Activated CD4-positive, alpha-beta T cell treated with anti-CD3 and anti-CD28 coated beads for 36 hours (primary cell): ENCODE measurements around the gene ATP8B1. TPM values are rescaled to one million over a fixed set of nuclear protein-coding genes. Genes with fewer than 3 reads are reported as not detected.

Experiments
- ATAC-seq: fragments of 200-7000 bp; cut with Tn5 transposase; one replicate; pipeline ENCODE4 v1.10.0; 2021; ENCODE audit warnings: mild to moderate bottlenecking, moderate library complexity
- CTCF ChIA-PET: fragments of 350-600 bp; sonication (Branson Sonifier 250); formaldehyde crosslinking; loops from one replicate; lab custom pipeline; 2021; ENCODE audit warnings: antibody characterized with exemption; lab: Charles Lee
- POLR2A ChIA-PET: fragments of 350-600 bp; sonication (Branson Sonifier 250); formaldehyde crosslinking; loops from one replicate; lab custom pipeline; 2021; ENCODE audit warnings: antibody characterized with exemption, inconsistent platforms; lab: Charles Lee
- DNase-seq: peaks from one replicate; pipeline ENCODE4 v3.0.0-alpha.2; 2020
- H3K27ac Mint-ChIP-seq: one replicate; pipeline ENCODE4 v1.8.0; 2021; ENCODE audit warnings: mixed read lengths
- H3K27me3 Mint-ChIP-seq: one replicate; pipeline ENCODE4 v1.8.0; 2021; ENCODE audit warnings: mixed read lengths
- H3K36me3 Mint-ChIP-seq: one replicate; pipeline ENCODE4 v1.8.0; 2021; ENCODE audit warnings: low read depth, mixed read lengths
- H3K4me1 Mint-ChIP-seq: one replicate; pipeline ENCODE4 v1.8.0; 2021; ENCODE audit warnings: mixed read lengths
- H3K4me3 Mint-ChIP-seq: one replicate; pipeline ENCODE4 v1.8.0; 2021; ENCODE audit warnings: mild to moderate bottlenecking, moderate library complexity, mixed read lengths
- H3K9me3 Mint-ChIP-seq: one replicate; pipeline ENCODE4 v1.8.0; 2021; ENCODE audit warnings: low read depth, mixed read lengths
- intact Hi-C, 2 experiments: fragments of 100-400 bp; cut with DNase I in 1 of 2; cut with micrococcal nuclease in 1 of 2; formaldehyde crosslinking; loops; one replicate each; pipeline versions ENCODE4 v1.14.2 to v1.15.1; 2022 to 2024; cut with DNase I, micrococcal nuclease
- total RNA-seq, 2 experiments: library from RNA; stranded (reverse); gene quantifications; one replicate each; pipeline ENCODE4 v1.2.3, GENCODE V29; 2021

ATP8B1 gene
- total RNA-seq, 2 experiments from 2014 or later, result not detected

DNA sequence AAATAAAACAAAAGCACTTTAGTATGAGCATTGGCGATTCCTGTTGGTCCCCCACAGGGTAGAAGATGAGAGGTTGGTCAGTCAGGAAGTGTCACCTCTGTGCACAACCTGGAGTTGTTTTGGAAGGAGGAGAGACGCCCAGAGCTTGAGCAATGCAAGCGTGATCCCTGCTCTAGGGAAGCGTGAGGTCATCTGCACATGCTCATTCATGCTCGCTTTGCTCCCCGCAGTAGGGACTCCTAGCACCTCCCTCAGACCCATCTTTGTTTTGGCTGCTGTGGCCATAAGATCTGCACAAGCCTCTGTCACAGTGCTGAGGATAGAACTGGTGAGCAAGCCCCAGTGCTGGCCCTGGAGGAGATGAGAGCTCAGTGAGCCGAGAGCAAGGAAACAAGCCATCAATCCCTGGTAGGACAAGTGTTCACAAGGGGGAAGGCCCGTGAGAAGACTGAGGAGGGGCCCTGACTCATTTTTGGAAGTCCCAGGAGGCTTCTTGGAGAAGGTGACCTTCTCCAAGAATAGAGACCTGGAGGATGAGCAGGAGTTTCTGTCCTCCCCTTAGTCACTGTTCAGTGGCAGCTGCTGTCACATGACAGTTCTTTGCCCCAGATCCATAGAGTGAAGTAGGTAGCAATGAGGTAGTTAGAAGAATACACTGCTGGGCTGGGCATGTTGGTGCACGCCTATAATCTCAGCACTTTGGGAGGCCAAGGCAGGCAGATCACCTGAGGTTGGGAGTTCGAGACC, 13.3 kb upstream of the ATP8B1 start:
- ChIA-PET CTCF (no interaction called here), POLR2A (no interaction called here)
- H3K4me1 Mint-ChIP-seq, result no peaks in the 10 kb centered on the region
- no peak for ATAC-seq
- no peak overlapping the region for H3K4me3 Mint-ChIP-seq
- peaks cover 20% of the 10 kb centered on the region for H3K27me3 Mint-ChIP-seq
- peaks cover 8% of the 10 kb centered on the region for H3K36me3 Mint-ChIP-seq
- DNase-seq, result no peak
- H3K27ac Mint-ChIP-seq, result no peak overlapping the region
- peaks cover 8% of the 10 kb centered on the region for H3K9me3 Mint-ChIP-seq
- intact Hi-C loops, result no loop called here

DNA sequence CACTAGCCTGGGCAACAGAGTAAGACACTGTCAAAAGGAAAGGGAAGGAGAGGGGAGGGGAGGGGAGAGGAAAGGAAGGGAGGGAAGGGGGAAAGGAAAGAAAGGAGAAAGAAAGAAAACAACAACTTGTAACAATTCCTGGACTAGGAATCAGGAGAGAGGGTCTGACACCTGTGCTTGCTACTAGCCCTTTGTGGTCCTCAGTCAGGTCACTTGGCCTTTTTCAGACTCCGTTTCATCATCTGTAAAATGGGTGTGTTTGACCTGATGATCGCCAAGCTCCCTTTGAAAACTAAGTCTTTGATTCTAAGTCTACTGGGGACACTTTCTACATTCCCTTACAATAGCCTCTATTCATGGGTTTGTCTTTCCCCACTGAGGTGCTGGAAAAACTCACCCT, 11.4 kb upstream of the ATP8B1 start:
- ChIA-PET CTCF (interaction anchor here (0.7 kb wide), 1 partner anchor 501 kb away, joined by 3 read pairs; no protein-coding TSS in a partner anchor), POLR2A (no interaction called here)
- no peak overlapping the region for H3K27ac Mint-ChIP-seq
- DNase-seq, result no peak
- intact Hi-C loops, result no loop called here
- H3K27me3 Mint-ChIP-seq, result peaks cover 22% of the 10 kb centered on the region
- no peak overlapping the region for H3K4me3 Mint-ChIP-seq
- H3K9me3 Mint-ChIP-seq, result peaks cover 8% of the 10 kb centered on the region
- H3K36me3 Mint-ChIP-seq, result peaks cover 8% of the 10 kb centered on the region
- no peaks in the 10 kb centered on the region for H3K4me1 Mint-ChIP-seq
- no peak for ATAC-seq

DNA sequence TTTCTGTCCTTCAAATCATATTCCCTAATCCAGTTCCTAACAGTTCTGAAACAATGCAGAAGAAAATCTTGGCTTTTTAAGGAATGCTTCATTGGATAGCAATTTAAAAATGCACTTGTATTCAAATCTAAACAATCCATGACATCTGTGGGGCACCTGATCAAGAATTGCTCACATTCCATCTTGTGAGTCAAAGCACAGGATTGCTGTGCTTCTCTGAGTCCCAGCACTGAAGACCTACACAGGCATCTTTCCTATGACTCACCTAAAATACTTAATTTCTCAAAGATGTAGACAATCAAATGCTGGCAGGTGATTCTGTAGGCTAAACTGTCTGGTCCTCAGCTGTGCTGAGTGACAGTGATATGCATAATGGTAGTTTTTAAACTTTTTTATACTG, 10.1 kb upstream of the ATP8B1 start:
- ATAC-seq (no peak), DNase-seq (no peak)
- intact Hi-C loops, result no loop called here
- H3K27me3 Mint-ChIP-seq, result peaks cover 24% of the 10 kb centered on the region
- POLR2A ChIA-PET, result interaction anchor here (0.5 kb wide), 1 partner anchor 20 kb away, joined by 3 read pairs; no protein-coding TSS in a partner anchor
- no peaks in the 10 kb centered on the region for H3K4me1 Mint-ChIP-seq
- H3K9me3 Mint-ChIP-seq, result peaks cover 8% of the 10 kb centered on the region
- no peak overlapping the region for H3K4me3 Mint-ChIP-seq
- CTCF ChIA-PET, result no interaction called here
- peaks cover 8% of the 10 kb centered on the region for H3K36me3 Mint-ChIP-seq
- H3K27ac Mint-ChIP-seq, result no peak overlapping the region

DNA sequence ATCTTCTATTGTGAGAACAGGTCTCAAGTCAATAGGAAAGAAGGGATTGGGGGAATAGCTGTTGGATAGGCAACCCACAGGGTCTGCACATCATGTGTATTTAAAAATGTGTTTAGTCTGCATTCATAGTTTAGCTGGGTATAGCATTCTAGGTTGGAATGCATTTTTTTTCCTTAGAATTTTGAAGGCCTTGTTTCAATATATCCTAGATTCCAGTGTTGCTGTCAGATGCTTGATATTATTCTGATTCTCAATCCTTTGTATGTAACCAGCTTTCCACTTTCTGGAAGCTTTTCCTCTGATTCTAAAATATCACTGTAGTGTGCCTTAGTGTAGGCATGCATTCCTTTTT, 9.0 kb upstream of the ATP8B1 start:
- Mint-ChIP-seq H3K27ac (no peak overlapping the region), H3K27me3 (peaks cover 27% of the 10 kb centered on the region), H3K9me3 (peaks cover 8% of the 10 kb centered on the region), H3K36me3 (peaks cover 8% of the 10 kb centered on the region), H3K4me1 (no peaks in the 10 kb centered on the region), H3K4me3 (no peak overlapping the region)
- ChIA-PET CTCF (interaction anchor here (1.2 kb wide), 1 partner anchor 63 kb away, joined by 3 read pairs; no protein-coding TSS in a partner anchor), POLR2A (no interaction called here)
- intact Hi-C loops, result no loop called here
- ATAC-seq (no peak), DNase-seq (no peak)

DNA sequence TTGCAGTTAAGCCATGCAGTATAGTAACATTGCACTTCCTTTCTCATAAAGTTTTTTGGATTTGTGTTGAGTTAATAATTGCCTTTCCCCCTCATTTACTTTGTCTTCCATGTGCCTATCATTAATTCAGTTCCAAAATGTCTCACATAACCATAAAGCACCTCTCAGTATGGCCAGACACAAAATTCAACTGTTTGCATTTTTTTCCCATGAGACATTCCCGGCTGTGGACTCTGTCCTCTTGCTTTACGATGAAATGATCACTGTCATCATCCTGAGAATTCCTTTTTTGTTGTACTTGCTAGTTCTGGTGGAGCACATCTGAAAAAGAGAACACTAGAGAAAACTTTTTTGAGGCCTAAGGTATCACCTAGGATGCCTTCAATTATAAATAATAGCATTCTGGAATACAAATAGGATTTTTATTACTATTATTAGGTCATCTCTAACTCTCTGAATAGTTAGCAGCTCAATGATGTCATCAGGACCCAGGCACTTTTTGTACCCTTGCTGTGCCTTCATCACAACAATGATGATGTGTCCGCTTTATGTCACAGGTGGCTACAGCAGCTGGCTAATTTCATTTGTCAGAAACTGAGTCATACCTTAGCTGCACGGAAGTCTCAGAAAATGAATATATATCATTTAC, 8.5 kb upstream of the ATP8B1 start:
- H3K27me3 Mint-ChIP-seq, result peaks cover 28% of the 10 kb centered on the region
- peaks cover 8% of the 10 kb centered on the region for H3K36me3 Mint-ChIP-seq
- no peak overlapping the region for H3K4me3 Mint-ChIP-seq
- H3K9me3 Mint-ChIP-seq, result peaks cover 8% of the 10 kb centered on the region
- H3K27ac Mint-ChIP-seq, result no peak overlapping the region
- ChIA-PET POLR2A (no interaction called here), CTCF (interaction anchor here (1.2 kb wide), 1 partner anchor 63 kb away, joined by 3 read pairs; no protein-coding TSS in a partner anchor)
- ATAC-seq (no peak), DNase-seq (no peak)
- no peaks in the 10 kb centered on the region for H3K4me1 Mint-ChIP-seq
- intact Hi-C loops, result no loop called here

DNA sequence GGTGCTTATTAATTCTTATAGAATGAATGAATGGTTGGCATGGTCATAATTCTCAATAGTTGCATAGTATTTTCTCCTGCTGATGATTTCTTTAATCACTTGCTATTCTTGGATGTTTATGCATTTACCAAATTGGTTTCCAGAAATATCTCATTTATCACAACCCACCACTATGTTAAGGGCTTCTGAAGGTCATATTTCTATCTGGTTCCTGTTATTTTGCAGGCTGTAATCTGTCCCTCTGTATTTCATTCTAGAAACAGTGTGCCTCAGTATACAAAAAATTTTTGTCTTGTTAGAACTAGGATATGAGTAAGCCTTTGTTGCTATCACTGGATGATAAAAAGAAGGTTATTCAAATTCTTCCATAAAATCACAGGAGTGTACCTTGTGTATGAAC, 6.1 kb upstream of the ATP8B1 start:
- POLR2A ChIA-PET, result no interaction called here
- H3K9me3 Mint-ChIP-seq, result peaks cover 8% of the 10 kb centered on the region
- no peaks in the 10 kb centered on the region for H3K4me1 Mint-ChIP-seq
- no peak overlapping the region for H3K27ac Mint-ChIP-seq
- CTCF ChIA-PET, result interaction anchor here (0.6 kb wide), 1 partner anchor 77 kb away, joined by 4 read pairs; no protein-coding TSS in a partner anchor
- DNase-seq (no peak), ATAC-seq (no peak)
- intact Hi-C loops, result no loop called here
- peaks cover 8% of the 10 kb centered on the region for H3K36me3 Mint-ChIP-seq
- no peak overlapping the region for H3K4me3 Mint-ChIP-seq
- H3K27me3 Mint-ChIP-seq, result peaks cover 31% of the 10 kb centered on the region

DNA sequence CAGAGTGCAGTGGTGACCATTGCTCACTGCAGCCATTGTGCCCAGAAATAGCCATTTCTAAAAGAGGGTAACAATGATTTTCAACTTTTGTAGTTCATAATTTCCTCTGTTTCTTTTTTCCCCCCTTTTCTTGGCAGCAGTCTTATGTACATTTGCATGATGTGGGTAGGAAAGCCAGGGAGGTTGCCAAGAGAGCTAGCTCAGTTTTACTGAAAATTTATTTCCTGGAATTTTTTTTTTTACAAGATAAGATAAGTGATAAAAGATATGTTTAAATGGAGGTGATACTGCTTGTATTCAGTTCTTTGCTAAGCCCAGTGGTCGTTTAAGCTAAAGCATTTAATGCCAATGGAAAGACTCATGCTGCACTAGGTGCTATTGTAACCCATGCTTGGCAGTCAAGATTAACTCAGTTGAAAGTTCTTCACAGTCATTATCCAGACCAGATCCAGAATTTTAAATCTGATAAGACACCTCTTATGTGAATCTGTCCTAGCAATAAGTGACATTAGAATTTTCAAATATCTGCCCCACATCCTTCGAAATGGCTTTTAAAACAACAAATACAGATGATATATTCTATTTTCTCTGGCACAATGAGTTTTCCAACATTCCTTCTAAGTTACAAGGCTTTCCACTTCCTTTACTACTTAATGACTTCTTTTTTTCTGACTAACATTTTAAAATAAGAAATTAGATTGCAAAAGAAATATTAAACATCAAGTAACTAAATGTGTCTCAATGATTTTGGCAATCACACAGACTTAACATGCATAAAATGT, 4.4 kb upstream of the ATP8B1 start:
- ATAC-seq, result no peak
- intact Hi-C loops, result no loop called here
- no peak for DNase-seq
- no peaks in the 10 kb centered on the region for H3K36me3 Mint-ChIP-seq
- H3K4me3 Mint-ChIP-seq, result no peak overlapping the region
- H3K4me1 Mint-ChIP-seq, result peaks cover under 1% of the 10 kb centered on the region
- H3K27me3 Mint-ChIP-seq, result peaks cover 33% of the 10 kb centered on the region
- H3K9me3 Mint-ChIP-seq, result peaks cover 3% of the 10 kb centered on the region
- ChIA-PET CTCF (no interaction called here), POLR2A (no interaction called here)
- H3K27ac Mint-ChIP-seq, result no peak overlapping the region

DNA sequence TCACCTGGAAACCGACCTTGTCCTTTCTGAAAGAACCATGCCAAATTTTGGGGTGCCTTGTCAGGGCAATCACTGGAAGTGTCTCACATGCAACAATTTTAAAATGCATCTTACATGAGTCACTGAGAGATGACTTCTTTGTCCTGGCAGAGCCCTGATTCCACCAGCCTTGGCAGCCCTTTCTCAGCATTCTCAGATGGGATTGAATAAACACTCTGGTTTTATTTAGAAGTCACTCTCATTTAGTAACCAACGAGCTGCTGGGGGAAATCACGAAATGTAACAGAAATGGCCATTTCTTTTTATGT, 3.8 kb upstream of the ATP8B1 start:
- peaks cover 6% of the 10 kb centered on the region for H3K4me1 Mint-ChIP-seq
- POLR2A ChIA-PET, result no interaction called here
- H3K27me3 Mint-ChIP-seq, result peaks cover 39% of the 10 kb centered on the region
- intact Hi-C loops, result no loop called here
- ATAC-seq, result no peak
- H3K9me3 Mint-ChIP-seq, result peaks cover 3% of the 10 kb centered on the region
- H3K27ac Mint-ChIP-seq, result no peak overlapping the region
- no peak overlapping the region for H3K4me3 Mint-ChIP-seq
- no peak for DNase-seq
- H3K36me3 Mint-ChIP-seq, result no peaks in the 10 kb centered on the region
- CTCF ChIA-PET, result no interaction called here

DNA sequence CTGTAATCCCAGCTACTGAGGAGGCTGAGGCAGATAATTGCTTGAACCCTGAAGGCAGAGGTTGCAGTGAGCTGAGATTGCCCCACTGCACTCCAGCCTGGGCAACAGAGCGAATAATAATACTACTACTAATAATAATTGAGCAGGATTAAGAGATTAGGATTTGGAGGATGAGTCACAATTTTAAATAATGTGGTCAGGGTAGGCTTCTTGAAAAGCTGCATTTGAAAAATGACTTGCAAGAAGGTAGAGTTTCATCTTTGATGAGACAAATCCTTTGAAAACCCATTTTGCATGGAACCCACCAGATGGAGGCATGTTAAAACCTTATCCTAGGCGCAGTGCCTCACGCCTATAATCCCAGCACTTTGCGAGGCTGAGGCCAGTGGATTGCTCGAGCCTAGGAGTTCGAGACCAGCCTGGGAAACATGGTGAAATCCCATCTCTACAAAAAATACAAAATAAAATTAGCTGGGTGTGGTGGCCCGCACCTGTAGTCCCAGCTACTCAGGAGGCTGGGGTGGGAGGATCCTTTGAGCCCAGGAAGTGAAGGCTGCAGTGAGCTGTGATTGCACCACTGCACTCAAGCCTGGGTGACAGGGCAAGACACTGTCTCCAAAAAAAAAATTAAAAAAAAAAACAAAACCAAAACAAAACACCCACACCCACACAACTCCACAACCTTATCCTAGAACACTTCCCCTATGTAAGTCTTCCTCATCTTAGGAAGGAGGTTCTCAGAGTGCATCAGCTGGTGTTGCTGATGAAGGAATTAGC, 3.3 kb upstream of the ATP8B1 start:
- DNase-seq (no peak), ATAC-seq (no peak)
- Mint-ChIP-seq H3K36me3 (no peaks in the 10 kb centered on the region), H3K9me3 (peaks cover under 1% of the 10 kb centered on the region), H3K4me1 (peaks cover 11% of the 10 kb centered on the region), H3K4me3 (no peak overlapping the region), H3K27ac (no peak overlapping the region), H3K27me3 (peaks cover 42% of the 10 kb centered on the region)
- intact Hi-C loops, result no loop called here
- ChIA-PET CTCF (interaction anchor here (0.7 kb wide), 1 partner anchor 22 kb away, joined by 3 read pairs; no protein-coding TSS in a partner anchor), POLR2A (no interaction called here)

DNA sequence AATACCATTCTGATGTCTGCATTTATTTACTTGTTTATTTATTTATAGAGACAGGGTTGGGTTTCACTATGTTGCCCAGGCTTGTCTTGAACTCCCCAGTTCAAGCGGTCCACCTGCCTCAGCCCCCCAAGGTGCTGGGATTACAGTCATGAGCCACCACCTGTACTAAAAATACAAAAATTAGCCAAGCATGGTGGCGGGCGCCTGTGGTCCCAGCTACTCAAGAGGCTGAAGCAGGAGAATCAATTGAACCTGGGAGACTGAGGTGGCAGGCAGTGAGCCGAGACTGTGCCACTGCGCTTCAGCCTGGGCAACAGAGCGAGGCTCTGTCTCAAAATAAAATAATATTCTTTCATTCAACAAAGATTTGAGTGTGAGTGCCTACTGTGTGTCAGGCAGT, 2.0 kb upstream of the ATP8B1 start:
- intact Hi-C loops, result no loop called here
- H3K27ac Mint-ChIP-seq, result no peak overlapping the region
- ATAC-seq, result no peak
- H3K4me1 Mint-ChIP-seq, result peaks cover 14% of the 10 kb centered on the region
- H3K27me3 Mint-ChIP-seq, result peaks cover 49% of the 10 kb centered on the region
- POLR2A ChIA-PET, result no interaction called here
- CTCF ChIA-PET, result no interaction called here
- H3K9me3 Mint-ChIP-seq, result no peaks in the 10 kb centered on the region
- H3K36me3 Mint-ChIP-seq, result no peaks in the 10 kb centered on the region
- no peak overlapping the region for H3K4me3 Mint-ChIP-seq
- no peak for DNase-seq

DNA sequence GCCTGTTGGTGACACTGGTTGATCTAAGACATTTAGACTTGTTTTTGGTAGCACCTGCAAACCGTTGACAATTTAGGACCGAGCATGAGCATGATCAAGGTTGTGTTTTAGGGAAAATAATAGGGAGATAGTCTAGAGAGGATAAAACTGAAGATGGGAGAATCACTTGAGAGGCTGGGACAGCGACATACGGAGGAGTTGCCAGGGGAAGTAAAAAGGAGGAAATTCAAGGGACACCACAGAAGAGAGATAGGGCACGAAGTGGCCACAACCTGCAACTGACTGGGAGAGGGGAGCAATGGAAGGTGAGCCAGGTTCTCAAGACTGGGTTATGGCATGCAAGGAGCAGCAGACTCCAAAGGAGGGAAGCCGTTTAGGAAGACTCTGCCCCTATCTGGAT, 1.4 kb upstream of the ATP8B1 start:
- H3K36me3 Mint-ChIP-seq, result no peaks in the 10 kb centered on the region
- H3K9me3 Mint-ChIP-seq, result no peaks in the 10 kb centered on the region
- peaks cover 14% of the 10 kb centered on the region for H3K4me1 Mint-ChIP-seq
- H3K27me3 Mint-ChIP-seq, result peaks cover 52% of the 10 kb centered on the region
- H3K4me3 Mint-ChIP-seq, result no peak overlapping the region
- CTCF ChIA-PET, result no interaction called here
- ATAC-seq (no peak), DNase-seq (no peak)
- intact Hi-C loops, result no loop called here
- H3K27ac Mint-ChIP-seq, result no peak overlapping the region
- POLR2A ChIA-PET, result no interaction called here
